ENCODE data around the gene SLC16A4. TPM values are rescaled to one million over a fixed set of nuclear protein-coding genes. Genes with fewer than 3 reads are reported as not detected.

SLC16A4 gene
- total RNA-seq, 2 donors from 2014 or later = 0.79 to 2.0 TPM

- intact Hi-C loops (cut with DNase I) = no loop called here
- no peak overlapping the region for H3K4me3 ChIP-seq
- H3K9me3 ChIP-seq = no peaks in the 10 kb centered on the region
- no peaks in the 10 kb centered on the region for H3K27me3 ChIP-seq
- no peak for TF ChIP-seq CTCF (IDR thresholded peaks at IDR 0.05)
- DNase-seq = no peak
- no peaks in the 10 kb centered on the region for H3K4me1 ChIP-seq
- H3K36me3 ChIP-seq = peaks cover 3% of the 10 kb centered on the region
- H3K9ac ChIP-seq (ENCODE audit: low read depth in 2 of 2, low read length in 2 of 2) = no peak overlapping the region
- no peak overlapping the region for H3K27ac ChIP-seq
Measured at GRCh38 chr1:110383251-110383990, 7.4 kb downstream of the SLC16A4 start.

GRCh38 chr1:110380672-110381283 is 10.0 kb downstream of the SLC16A4 start:
- Histone ChIP-seq H3K27me3 (no peaks in the 10 kb centered on the region), H3K4me3 (no peak overlapping the region), H3K27ac (no peak overlapping the region), H3K4me1 (no peaks in the 10 kb centered on the region), H3K9ac (ENCODE audit: low read depth in 2 of 2, low read length in 2 of 2) (no peak overlapping the region), H3K36me3 (peaks cover 5% of the 10 kb centered on the region), H3K9me3 (no peaks in the 10 kb centered on the region)
- no peak for TF ChIP-seq CTCF (IDR thresholded peaks at IDR 0.05)
- intact Hi-C loops (cut with DNase I) = no loop called here
- DNase-seq = no peak

- TF ChIP-seq CTCF (IDR thresholded peaks at IDR 0.05) = no peak
Measured at GRCh38 chr1:110375490-110375889, 15.3 kb downstream of the SLC16A4 start.

GRCh38 chr1:110370827-110371226 is 20.0 kb downstream of the SLC16A4 start:
- Histone ChIP-seq H3K27me3 (no peaks in the 10 kb centered on the region), H3K36me3 (no peaks in the 10 kb centered on the region), H3K27ac (no peak overlapping the region), H3K9me3 (no peaks in the 10 kb centered on the region), H3K4me3 (no peak overlapping the region), H3K9ac (ENCODE audit: low read depth in 2 of 2, low read length in 2 of 2) (no peak overlapping the region), H3K4me1 (no peaks in the 10 kb centered on the region)
- intact Hi-C loops (cut with DNase I) = no loop called here
- TF ChIP-seq CTCF (IDR thresholded peaks at IDR 0.05) = no peak
- no peak for DNase-seq

More at GRCh38 chr1:110375490-110375889, 15.3 kb downstream of the SLC16A4 start:
- Histone ChIP-seq H3K4me1 (no peaks in the 10 kb centered on the region), H3K36me3 (peaks cover 5% of the 10 kb centered on the region), H3K27me3 (no peaks in the 10 kb centered on the region), H3K4me3 (no peak overlapping the region), H3K9ac (ENCODE audit: low read depth in 2 of 2, low read length in 2 of 2) (no peak overlapping the region), H3K27ac (no peak overlapping the region), H3K9me3 (no peaks in the 10 kb centered on the region)
- no peak for DNase-seq
- intact Hi-C loops (cut with DNase I) = no loop called here

- Histone ChIP-seq H3K27ac (no peak overlapping the region), H3K4me1 (no peaks in the 10 kb centered on the region), H3K4me3 (no peak overlapping the region), H3K9me3 (no peaks in the 10 kb centered on the region), H3K9ac (ENCODE audit: low read depth in 2 of 2, low read length in 2 of 2) (no peak overlapping the region), H3K36me3 (no peaks in the 10 kb centered on the region), H3K27me3 (no peaks in the 10 kb centered on the region)
- no peak for TF ChIP-seq CTCF (IDR thresholded peaks at IDR 0.05)
- no peak for DNase-seq
- intact Hi-C loops (cut with DNase I) = no loop called here
Measured at GRCh38 chr1:110364221-110364620, 26.6 kb downstream of the SLC16A4 start.
